PC-9 (cell line): Measurements from ENCODE around the gene PARP3. TPM values are rescaled to one million over a fixed set of nuclear protein-coding genes. Genes with fewer than 3 reads are reported as not detected.

Experiments
- BruUV-seq: library from RNA; stranded (reverse); fragments of 400-500 nt; replicated peaks from 2 replicates; lab custom pipeline; 2021; lab: Mats Ljungman, UMichigan
- CTCF ChIA-PET: fragments of 300-600 bp; sonication (Branson Sonifier 250); formaldehyde crosslinking; loops from one replicate; lab custom pipeline; 2022; ENCODE audit warnings: antibody characterized with exemption; lab: Charles Lee
- POLR2A ChIA-PET: fragments of 300-600 bp; sonication (Branson Sonifier 250); formaldehyde crosslinking; loops from one replicate; lab custom pipeline; 2022; ENCODE audit warnings: antibody characterized with exemption; ENCODE audit not compliant: unreplicated experiment; lab: Charles Lee
- DNase-seq, 2 experiments: peaks; one replicate each; pipeline versions ENCODE4 v3.0.0 to v3.0.0-alpha.2; 2015 to 2022; ENCODE audit warnings: mixed read lengths in 1 of 2
- H2AFZ ChIP-seq: fragments of 200-600 bp; sonication (generic); 2 replicates; pipeline ENCODE4 v1.8.1; 2017; ENCODE audit warnings: antibody characterized with exemption
- H3F3A ChIP-seq: fragments of 200-600 bp; sonication (generic); 2 replicates; pipeline ENCODE4 v1.8.1; 2017; ENCODE audit warnings: antibody characterized with exemption, mild to moderate bottlenecking, low read depth; ENCODE audit not compliant: insufficient read depth
- H3K27ac ChIP-seq: fragments of 200-600 bp; sonication (generic); 2 replicates; pipeline ENCODE4 v1.6.1; 2016; ENCODE audit warnings: mixed run types
- H3K27me3 ChIP-seq: fragments of 200-600 bp; sonication (generic); 2 replicates; pipeline ENCODE4 v1.6.1; 2016; ENCODE audit warnings: low read depth, mixed run types; ENCODE audit not compliant: insufficient read depth
- H3K36me3 ChIP-seq: fragments of 200-600 bp; sonication (generic); 2 replicates; pipeline ENCODE4 v1.6.1; 2016; ENCODE audit warnings: low read depth, mixed run types
- H3K4me1 ChIP-seq: fragments of 200-600 bp; sonication (generic); replicated peaks from 2 replicates; pipeline ENCODE4 v1.6.1; 2016; ENCODE audit warnings: mixed run types; ENCODE audit not compliant: insufficient read depth
- H3K4me2 ChIP-seq: fragments of 200-600 bp; sonication (generic); 2 replicates; pipeline ENCODE4 v1.6.1; 2017; ENCODE audit warnings: mixed run types
- H3K4me3 ChIP-seq: fragments of 200-600 bp; sonication (generic); 2 replicates; pipeline ENCODE4 v1.6.1; 2016; ENCODE audit warnings: mixed run types
- H3K79me2 ChIP-seq: fragments of 200-600 bp; sonication (generic); 2 replicates; pipeline ENCODE4 v1.6.1; 2017; ENCODE audit warnings: low read depth, mixed run types
- H3K9me2 ChIP-seq: fragments of 200-600 bp; sonication (generic); 2 replicates; pipeline ENCODE4 v1.8.1; 2017; ENCODE audit warnings: mild to moderate bottlenecking; ENCODE audit not compliant: insufficient read depth
- H3K9me3 ChIP-seq: fragments of 200-600 bp; sonication (generic); 2 replicates; pipeline ENCODE4 v1.8.1; 2016; ENCODE audit warnings: low read depth; ENCODE audit not compliant: insufficient read depth
- H4K20me1 ChIP-seq: fragments of 200-600 bp; sonication (generic); 2 replicates; pipeline ENCODE4 v1.8.1; 2017; ENCODE audit not compliant: insufficient read depth
- CTCF ChIP-seq: fragments of 200-600 bp; sonication (generic); conservative IDR thresholded peaks from 2 replicates; pipeline ENCODE4 v1.6.1; 2017; ENCODE audit warnings: mixed run types, antibody characterized with exemption, mild to moderate bottlenecking, moderate library complexity
- EZH2 ChIP-seq: fragments of 200-600 bp; sonication (generic); IDR thresholded peaks from 2 replicates; pipeline ENCODE4 v1.8.0; 2017; ENCODE audit warnings: antibody characterized with exemption, low read depth
- intact Hi-C: fragments of 100-400 bp; cut with micrococcal nuclease; formaldehyde crosslinking; loops from one replicate; pipeline ENCODE4 v1.10.0; 2022; ENCODE audit not compliant: unreplicated experiment
- total RNA-seq: library from RNA; stranded (reverse); gene quantifications from 2 replicates; pipeline ENCODE4 v1.2.3, GENCODE V29; 2021

PARP3 gene
- total RNA-seq, 1 experiment from 2014 or later = 24.4 TPM

- ChIA-PET POLR2A (no interaction called here), CTCF (no interaction called here)
- H3K36me3 ChIP-seq = no peaks in the 10 kb centered on the region
- no peaks in the 10 kb centered on the region for H3K27me3 ChIP-seq
- H3K4me3 ChIP-seq = no peak overlapping the region
- no peak for TF ChIP-seq EZH2
- TF ChIP-seq CTCF = no peak
- peaks cover 7% of the 10 kb centered on the region; the same call in 1 of the 2 replicates for H3K9me3 ChIP-seq
- intact Hi-C loops = no loop called here
- H3K4me2 ChIP-seq = no peak overlapping the region
- no peak for DNase-seq
- H3K9me2 ChIP-seq = no peaks in the 10 kb centered on the region
- peaks cover 7% of the 10 kb centered on the region for H3K4me1 ChIP-seq
- H4K20me1 ChIP-seq = no peaks in the 10 kb centered on the region
- no peak overlapping the region for H2AFZ ChIP-seq
- BruUV-seq = no TSS peak
- H3F3A ChIP-seq = peaks cover 13% of the 10 kb centered on the region
- H3K79me2 ChIP-seq = no peaks in the 10 kb centered on the region
- H3K27ac ChIP-seq = no peak overlapping the region
Measured at GRCh38 chr3:51904034-51904823, 37.9 kb upstream of the PARP3 start.

DNA sequence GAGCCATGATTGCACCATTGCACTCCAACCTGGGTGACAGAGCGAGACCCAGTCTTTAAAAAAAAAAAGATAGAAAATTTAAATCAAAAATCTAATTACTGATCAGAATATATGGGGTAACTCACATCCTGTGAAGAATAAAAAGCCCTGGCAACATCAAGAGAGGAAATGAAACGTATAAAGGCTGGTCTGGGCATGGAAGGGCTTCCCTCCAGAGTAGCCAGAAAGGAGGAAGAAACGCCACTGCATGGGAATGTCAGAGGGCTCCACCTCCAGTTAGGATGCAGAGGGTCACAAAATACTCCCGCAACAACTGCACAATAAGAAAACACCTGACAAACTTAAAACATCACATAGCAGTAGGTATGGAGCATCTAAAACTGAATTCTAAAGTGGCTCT lies 34.1 kb upstream of the PARP3 start:
- Histone ChIP-seq H3K79me2 (no peaks in the 10 kb centered on the region), H3K27ac (no peak overlapping the region), H2AFZ (no peak overlapping the region), H3K27me3 (no peaks in the 10 kb centered on the region), H4K20me1 (no peaks in the 10 kb centered on the region), H3K9me3 (peaks cover 1% of the 10 kb centered on the region; the same call in 1 of the 2 replicates), H3K4me2 (no peak overlapping the region), H3K4me1 (no peaks in the 10 kb centered on the region), H3F3A (peaks cover 3% of the 10 kb centered on the region; the same call in 1 of the 2 replicates), H3K36me3 (no peaks in the 10 kb centered on the region), H3K4me3 (no peak overlapping the region), H3K9me2 (no peaks in the 10 kb centered on the region)
- TF ChIP-seq EZH2 (no peak), CTCF (no peak)
- ChIA-PET POLR2A (no interaction called here), CTCF (no interaction called here)
- BruUV-seq = no TSS peak
- DNase-seq = no peak
- intact Hi-C loops = no loop called here

- TF ChIP-seq EZH2 = no peak
- no peak for TF ChIP-seq CTCF
- Histone ChIP-seq H3K36me3 (no peaks in the 10 kb centered on the region), H3K9me3 (no peaks in the 10 kb centered on the region), H3K4me1 (no peaks in the 10 kb centered on the region), H3K4me3 (no peak overlapping the region), H3K27me3 (no peaks in the 10 kb centered on the region), H4K20me1 (no peaks in the 10 kb centered on the region), H3K4me2 (no peak overlapping the region), H3K27ac (no peak overlapping the region), H2AFZ (no peak overlapping the region), H3K79me2 (no peaks in the 10 kb centered on the region), H3K9me2 (no peaks in the 10 kb centered on the region), H3F3A (no peaks in the 10 kb centered on the region)
- intact Hi-C loops = no loop called here
- ChIA-PET CTCF (no interaction called here), POLR2A (no interaction called here)
- DNase-seq = no peak
- BruUV-seq = no TSS peak
Measured at GRCh38 chr3:51916418-51916817, 25.7 kb upstream of the PARP3 start.
